Fibroblast of villous mesenchyme (primary cell): Measurements from ENCODE around the gene GON4L. TPM values are rescaled to one million over a fixed set of nuclear protein-coding genes. Genes with fewer than 3 reads are reported as not detected.

Source experiments
- DNase-seq: peaks from one replicate; pipeline ENCODE4 v3.0.0-alpha.2; 2010; ENCODE audit warnings: low read depth
- H3K4me3 ChIP-seq: 2 replicates; pipeline ENCODE4 v1.5.1; 2011; ENCODE audit warnings: low read depth, mild to moderate bottlenecking, low read length
- total RNA-seq: library from RNA; depleted of rRNA; stranded (reverse); fragments of >200 nt; gene quantifications from 2 replicates; pipeline ENCODE4 v1.2.3, GENCODE V29; 2012
- TF ChIP-seq, protein P1 (sequence below): IDR thresholded peaks from 2 replicates; pipeline ENCODE4 v1.5.1; 2012; ENCODE audit warnings: low read depth, mild to moderate bottlenecking, low read length; ENCODE audit not compliant: insufficient read depth

GON4L gene
- total RNA-seq, 1 donor = 42.7 TPM

DNA sequence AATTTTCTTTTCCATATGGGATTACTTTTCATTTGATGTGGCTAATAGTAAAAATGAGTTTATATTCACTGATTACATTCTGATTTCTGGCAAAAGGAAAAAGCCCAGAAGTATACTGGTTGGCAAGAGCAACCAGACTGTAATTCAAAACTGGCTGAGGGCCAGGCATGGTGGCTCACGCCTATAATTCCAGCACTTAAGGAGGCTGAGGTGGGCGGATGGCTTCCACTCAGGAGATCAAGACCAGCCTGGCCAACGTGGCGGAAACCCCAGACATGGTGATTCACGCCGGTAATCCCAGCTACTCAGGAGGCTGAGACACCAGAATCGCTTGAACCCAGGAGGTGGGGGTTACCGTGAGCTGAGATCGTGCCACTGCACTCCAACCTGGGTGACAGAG lies 16.8 kb upstream of the GON4L start:
- peak; percentile 42 for DNase-seq
- H3K4me3 ChIP-seq = no peak overlapping the region
- TF ChIP-seq, protein P1, sequence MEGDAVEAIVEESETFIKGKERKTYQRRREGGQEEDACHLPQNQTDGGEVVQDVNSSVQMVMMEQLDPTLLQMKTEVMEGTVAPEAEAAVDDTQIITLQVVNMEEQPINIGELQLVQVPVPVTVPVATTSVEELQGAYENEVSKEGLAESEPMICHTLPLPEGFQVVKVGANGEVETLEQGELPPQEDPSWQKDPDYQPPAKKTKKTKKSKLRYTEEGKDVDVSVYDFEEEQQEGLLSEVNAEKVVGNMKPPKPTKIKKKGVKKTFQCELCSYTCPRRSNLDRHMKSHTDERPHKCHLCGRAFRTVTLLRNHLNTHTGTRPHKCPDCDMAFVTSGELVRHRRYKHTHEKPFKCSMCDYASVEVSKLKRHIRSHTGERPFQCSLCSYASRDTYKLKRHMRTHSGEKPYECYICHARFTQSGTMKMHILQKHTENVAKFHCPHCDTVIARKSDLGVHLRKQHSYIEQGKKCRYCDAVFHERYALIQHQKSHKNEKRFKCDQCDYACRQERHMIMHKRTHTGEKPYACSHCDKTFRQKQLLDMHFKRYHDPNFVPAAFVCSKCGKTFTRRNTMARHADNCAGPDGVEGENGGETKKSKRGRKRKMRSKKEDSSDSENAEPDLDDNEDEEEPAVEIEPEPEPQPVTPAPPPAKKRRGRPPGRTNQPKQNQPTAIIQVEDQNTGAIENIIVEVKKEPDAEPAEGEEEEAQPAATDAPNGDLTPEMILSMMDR = no peak

DNA sequence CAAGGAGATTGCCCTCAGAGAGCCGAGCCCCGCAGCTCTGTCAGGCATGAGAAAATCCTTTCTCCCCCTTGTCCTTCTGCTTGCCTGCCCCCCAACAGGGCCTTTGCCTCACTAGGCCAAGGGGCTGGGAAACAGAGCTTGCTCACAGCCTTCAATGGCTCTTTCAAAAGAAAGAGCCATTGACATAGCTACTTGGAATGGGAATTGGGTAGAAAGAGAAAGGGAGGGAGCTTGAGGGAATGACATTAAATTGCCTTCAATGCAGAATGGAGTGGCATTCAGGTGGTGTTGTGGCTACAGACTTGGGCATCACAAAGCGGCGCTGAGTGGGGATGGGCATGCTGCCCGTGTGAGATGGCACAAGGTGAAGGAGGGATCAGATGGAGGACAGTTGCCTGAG lies 15.5 kb upstream of the GON4L start:
- DNase-seq = no peak
- TF ChIP-seq, protein P1 = no peak
- no peak overlapping the region for H3K4me3 ChIP-seq

DNA sequence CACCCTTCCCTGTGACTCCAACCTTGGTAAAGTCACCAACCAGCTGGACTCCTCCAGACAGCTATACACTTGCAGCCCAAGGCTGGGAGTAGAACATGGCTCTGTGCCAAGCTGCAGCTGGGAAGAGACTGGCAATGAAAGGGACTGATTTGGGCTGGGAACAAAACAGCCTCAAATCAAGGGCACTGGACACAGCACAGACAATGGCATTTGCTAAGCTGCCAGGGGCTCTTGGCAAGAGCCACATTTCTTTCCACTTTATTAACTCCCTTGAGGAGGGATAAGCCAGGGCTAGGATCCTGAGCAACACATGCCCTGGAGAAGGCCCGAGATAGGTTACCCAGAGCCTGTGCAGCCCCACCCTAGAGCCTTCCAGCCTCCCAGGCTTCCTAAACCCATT lies 14.4 kb upstream of the GON4L start:
- TF ChIP-seq, protein P1 = no peak
- H3K4me3 ChIP-seq = no peak overlapping the region
- DNase-seq = no peak

DNA sequence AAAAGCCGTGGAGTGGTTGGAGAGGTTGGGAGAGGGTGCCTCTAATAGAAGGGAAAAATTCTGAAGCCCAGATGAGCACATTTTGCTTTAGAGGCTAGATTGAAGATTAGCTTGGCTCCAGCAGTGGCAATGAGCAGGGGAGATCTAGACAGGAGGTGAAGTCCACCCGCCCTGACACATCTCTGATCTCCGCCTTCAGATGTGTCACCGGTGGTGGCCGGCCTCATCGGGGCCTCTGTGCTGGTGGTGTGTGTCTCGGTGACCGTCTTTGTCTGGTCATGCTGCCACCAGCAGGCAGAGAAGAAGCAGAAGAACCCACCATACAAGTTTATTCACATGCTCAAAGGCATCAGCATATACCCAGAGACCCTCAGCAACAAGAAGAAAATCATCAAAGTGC lies 10.8 kb upstream of the GON4L start:
- TF ChIP-seq, protein P1 = no peak
- no peak overlapping the region for H3K4me3 ChIP-seq
- no peak for DNase-seq

DNA sequence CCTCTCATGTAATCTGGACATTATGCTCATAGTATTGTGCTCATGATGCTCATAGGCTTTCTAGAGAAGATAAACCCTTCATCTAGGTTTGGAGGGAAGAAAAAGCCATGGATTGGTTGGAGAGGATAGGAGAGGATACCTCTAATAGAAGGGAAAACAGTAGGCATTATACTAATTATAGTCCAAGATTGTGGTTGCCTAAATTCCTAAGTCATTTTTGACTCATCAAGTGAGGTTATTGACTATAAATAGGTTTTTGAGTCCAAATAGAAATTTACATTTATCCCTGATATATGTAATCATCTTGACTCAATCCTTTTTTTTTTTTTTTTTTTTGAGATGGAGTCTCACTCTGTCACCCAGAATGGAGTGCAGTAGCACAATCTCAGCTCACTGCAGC lies 7.4 kb upstream of the GON4L start:
- TF ChIP-seq, protein P1 = no peak
- H3K4me3 ChIP-seq = no peak overlapping the region
- DNase-seq = no peak

DNA sequence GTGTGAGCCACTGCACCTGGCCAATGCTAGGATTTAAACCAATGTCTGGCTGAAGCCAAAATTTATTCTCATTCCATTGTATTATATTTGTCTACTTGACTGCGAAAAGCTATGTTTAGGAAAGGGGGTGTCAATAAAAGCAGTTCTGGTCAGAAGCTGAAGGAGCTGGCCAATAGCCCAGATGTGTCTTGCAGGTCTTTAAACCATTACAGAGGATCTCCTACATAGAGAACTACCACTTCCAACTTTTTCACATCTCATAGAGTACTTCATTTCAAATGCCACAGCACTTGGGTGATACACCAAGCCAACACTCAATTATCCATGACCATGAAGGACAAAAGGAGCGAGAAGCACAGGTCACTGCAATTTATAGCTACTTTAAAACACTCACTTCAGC lies 4.9 kb upstream of the GON4L start:
- DNase-seq = no peak
- no peak overlapping the region for H3K4me3 ChIP-seq
- TF ChIP-seq, protein P1 = no peak

DNA sequence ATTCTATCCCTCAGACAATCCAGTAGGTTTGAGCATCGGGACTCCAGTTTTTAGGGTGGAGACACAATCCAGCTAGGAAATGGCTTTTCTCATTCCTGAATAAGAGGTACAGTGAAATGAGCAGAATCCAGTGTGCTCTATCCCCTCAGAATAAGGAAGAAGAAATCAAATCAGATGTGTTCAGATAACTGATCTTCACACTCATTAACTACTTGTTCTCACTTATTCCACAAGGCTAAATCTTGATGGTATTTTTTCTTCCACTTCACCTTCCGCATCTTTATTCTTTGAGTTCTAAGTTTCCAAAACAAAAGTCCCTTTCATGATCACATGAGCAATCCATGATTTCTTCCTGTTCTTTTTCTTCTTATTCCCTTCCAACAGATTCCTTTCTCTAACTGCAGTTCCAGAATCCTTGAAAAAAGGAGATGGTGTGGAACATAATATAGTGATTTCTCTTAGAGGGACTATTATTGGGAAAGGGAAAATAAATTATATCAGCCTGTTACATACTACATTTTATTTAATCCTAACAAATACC lies 4.0 kb upstream of the GON4L start:
- peak overlapping the region; percentile 48 for H3K4me3 ChIP-seq
- TF ChIP-seq, protein P1 = no peak
- no peak for DNase-seq
